Neural cell (in vitro differentiated cells): ENCODE results near the gene LNX1.

Experiments
- CTCF ChIP-seq: fragments of 450-650 bp; IDR thresholded peaks from 2 replicates; pipeline ENCODE4 v1.5.1; 2014; ENCODE audit warnings: antibody characterized with exemption, mild to moderate bottlenecking, moderate library complexity; ENCODE audit not compliant: poor library complexity, severe bottlenecking
- EZH2 ChIP-seq: fragments of 200-600, 300-800 bp; shearing (Covaris generic), sonication (generic); IDR thresholded peaks from 2 replicates; pipeline ENCODE4 v1.6.1; 2014; ENCODE audit warnings: antibody characterized with exemption, low read length, borderline replicate concordance, mild to moderate bottlenecking; ENCODE audit not compliant: insufficient read depth, poor library complexity, severe bottlenecking
- SMC3 ChIP-seq: fragments of 450-650 bp; conservative IDR thresholded peaks from 2 replicates; pipeline ENCODE4 v1.6.1; 2014; ENCODE audit warnings: antibody characterized with exemption, mild to moderate bottlenecking, moderate library complexity; ENCODE audit not compliant: poor library complexity

GRCh38 chr4:53510321-53510720 is 81.0 kb downstream of the LNX1 start:
- TF ChIP-seq EZH2: no peak
- TF ChIP-seq SMC3: no peak
- TF ChIP-seq CTCF: no peak
